SU-DHL-6 (cell line): ENCODE measurements around the gene RAD51D.

ENCODE experiments used
- H2AFZ ChIP-seq: fragments of 200-600 bp; sonication (generic); 2 replicates; pipeline ENCODE4 v1.6.1; 2014; ENCODE audit warnings: low read depth, mild to moderate bottlenecking, moderate library complexity, mixed read lengths, antibody characterized with exemption, low read length; ENCODE audit not compliant: severe bottlenecking
- H3F3A ChIP-seq: fragments of 200-600 bp; shearing (Covaris generic); 2 replicates; pipeline ENCODE4 v1.6.0; 2016; ENCODE audit warnings: antibody characterized with exemption, mild to moderate bottlenecking; ENCODE audit not compliant: insufficient read depth
- H3K27ac ChIP-seq: fragments of 200-600 bp; sonication (generic); 2 replicates; pipeline ENCODE4 v1.5.1; 2016; ENCODE audit warnings: low read depth, mild to moderate bottlenecking, low read length, moderate library complexity, mixed read lengths
- H3K27me3 ChIP-seq: fragments of 200-600 bp; sonication (generic), shearing (Covaris generic); 2 replicates; pipeline ENCODE4 v1.6.0; 2014; ENCODE audit warnings: mild to moderate bottlenecking, low read length
- H3K36me3 ChIP-seq: fragments of 200-600 bp; sonication (generic); 2 replicates; pipeline ENCODE4 v1.6.1; 2014; ENCODE audit warnings: mild to moderate bottlenecking, low read length, mixed read lengths
- H3K4me2 ChIP-seq: fragments of 300-600, 200-600 bp; shearing (Covaris generic), sonication (generic); 2 replicates; pipeline ENCODE4 v1.6.0; 2014; ENCODE audit warnings: low read length, low read depth, mild to moderate bottlenecking; ENCODE audit not compliant: poor library complexity, severe bottlenecking
- H3K4me3 ChIP-seq: fragments of 200-600 bp; sonication (generic); 2 replicates; pipeline ENCODE4 v1.5.1; 2014; ENCODE audit warnings: antibody characterized with exemption, low read length, mild to moderate bottlenecking, mixed read lengths; ENCODE audit not compliant: insufficient read depth, poor library complexity, severe bottlenecking
- H3K79me2 ChIP-seq: fragments of 200-600 bp; sonication (generic); 2 replicates; pipeline ENCODE4 v1.6.1; 2014; ENCODE audit warnings: mild to moderate bottlenecking, low read length, moderate library complexity; ENCODE audit not compliant: insufficient read depth
- H3K9ac ChIP-seq: fragments of 200-600 bp; sonication (generic); 2 replicates; pipeline ENCODE4 v1.7.0; 2014; ENCODE audit warnings: mild to moderate bottlenecking, low read length
- H3K9me2 ChIP-seq: fragments of 200-600 bp; sonication (generic); replicated peaks from 2 replicates; pipeline ENCODE4 v1.6.1; 2014; ENCODE audit warnings: low read length; ENCODE audit not compliant: insufficient read depth
- H3K9me3 ChIP-seq: fragments of 200-600 bp; sonication (generic); 2 replicates; pipeline ENCODE4 v1.6.1; 2014; ENCODE audit warnings: low read length, mixed read lengths; ENCODE audit not compliant: insufficient read depth
- H4K20me1 ChIP-seq: fragments of 200-600 bp; sonication (generic); 2 replicates; pipeline ENCODE4 v1.6.1; 2014; ENCODE audit warnings: low read depth, mild to moderate bottlenecking, antibody characterized with exemption, low read length, moderate library complexity, mixed read lengths
- EZH2phosphoT487 ChIP-seq: fragments of 200-600 bp; sonication (generic), shearing (Covaris generic); conservative IDR thresholded peaks from 2 replicates; pipeline ENCODE4 v1.6.1; 2018; ENCODE audit warnings: mild to moderate bottlenecking, antibody characterized with exemption, low read length, moderate library complexity, mixed read lengths
- TF ChIP-seq, protein P1 (sequence below): fragments of 200-600 bp; sonication (generic); IDR thresholded peaks from one replicate; pipeline ENCODE4 v1.5.1; 2017; ENCODE audit warnings: antibody characterized with exemption, mild to moderate bottlenecking, low read length, moderate library complexity; ENCODE audit not compliant: insufficient read depth, poor library complexity, severe bottlenecking

The RAD51D gene

GRCh38 chr17:35064516-35065215 is 55.0 kb downstream of the RAD51D start:
- Histone ChIP-seq H4K20me1 (no peaks in the 10 kb centered on the region), H3K4me3 (no peak overlapping the region), H3F3A (no peaks in the 10 kb centered on the region), H3K27me3 (no peaks in the 10 kb centered on the region), H3K36me3 (no peaks in the 10 kb centered on the region), H2AFZ (no peak overlapping the region), H3K9me2 (no peaks in the 10 kb centered on the region), H3K79me2 (no peaks in the 10 kb centered on the region), H3K9ac (no peak overlapping the region), H3K4me2 (no peak overlapping the region), H3K27ac (no peak overlapping the region), H3K9me3 (no peaks in the 10 kb centered on the region)
- TF ChIP-seq, protein P1, sequence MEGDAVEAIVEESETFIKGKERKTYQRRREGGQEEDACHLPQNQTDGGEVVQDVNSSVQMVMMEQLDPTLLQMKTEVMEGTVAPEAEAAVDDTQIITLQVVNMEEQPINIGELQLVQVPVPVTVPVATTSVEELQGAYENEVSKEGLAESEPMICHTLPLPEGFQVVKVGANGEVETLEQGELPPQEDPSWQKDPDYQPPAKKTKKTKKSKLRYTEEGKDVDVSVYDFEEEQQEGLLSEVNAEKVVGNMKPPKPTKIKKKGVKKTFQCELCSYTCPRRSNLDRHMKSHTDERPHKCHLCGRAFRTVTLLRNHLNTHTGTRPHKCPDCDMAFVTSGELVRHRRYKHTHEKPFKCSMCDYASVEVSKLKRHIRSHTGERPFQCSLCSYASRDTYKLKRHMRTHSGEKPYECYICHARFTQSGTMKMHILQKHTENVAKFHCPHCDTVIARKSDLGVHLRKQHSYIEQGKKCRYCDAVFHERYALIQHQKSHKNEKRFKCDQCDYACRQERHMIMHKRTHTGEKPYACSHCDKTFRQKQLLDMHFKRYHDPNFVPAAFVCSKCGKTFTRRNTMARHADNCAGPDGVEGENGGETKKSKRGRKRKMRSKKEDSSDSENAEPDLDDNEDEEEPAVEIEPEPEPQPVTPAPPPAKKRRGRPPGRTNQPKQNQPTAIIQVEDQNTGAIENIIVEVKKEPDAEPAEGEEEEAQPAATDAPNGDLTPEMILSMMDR, result no peak

GRCh38 chr17:35063514-35064223 is 56.0 kb downstream of the RAD51D start, which contains the start of gene RFFL:
TSS of gene RFFL (minus strand) at chr17:35063707. CDS start at chr17:35026553, 37,154 bp downstream.
- Histone ChIP-seq H3K4me3 (no peak within 1 kb of the TSS), H3K27ac (no peak within 1 kb of the TSS), H2AFZ (no peak within 1 kb of the TSS), H3K79me2 (no peaks in the 10 kb centered on the region), H3K27me3 (no peaks in the 10 kb centered on the region), H3K4me2 (no peak within 1 kb of the TSS), H3K9me2 (no peaks in the 10 kb centered on the region), H3K9ac (no peak within 1 kb of the TSS), H4K20me1 (no peaks in the 10 kb centered on the region), H3F3A (no peaks in the 10 kb centered on the region), H3K36me3 (no peaks in the 10 kb centered on the region), H3K9me3 (no peaks in the 10 kb centered on the region)
- TF ChIP-seq EZH2phosphoT487, result no peak
- TF ChIP-seq, protein P1, result no peak

DNA sequence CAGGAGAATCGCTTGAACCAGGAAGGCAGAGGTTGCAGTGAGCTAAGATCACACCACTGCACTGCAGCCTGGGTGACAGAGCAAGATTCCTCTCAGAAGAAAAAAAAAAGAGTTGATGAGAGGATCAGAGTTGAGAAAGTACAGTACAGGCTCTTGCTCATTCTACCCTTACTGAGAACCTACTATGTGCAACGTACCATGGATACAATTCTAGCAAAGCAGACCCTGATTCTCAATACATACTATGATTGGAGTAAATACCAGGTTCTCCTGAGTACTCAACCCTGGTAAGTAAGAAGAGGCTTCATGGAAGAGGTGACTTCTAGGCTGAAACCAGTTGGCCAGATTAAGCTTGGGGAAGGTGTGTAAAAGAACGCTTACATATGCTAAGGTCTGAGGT is 57.4 kb downstream of the RAD51D start:
- Histone ChIP-seq H3K9me3 (no peaks in the 10 kb centered on the region), H3K4me2 (no peak overlapping the region), H3K79me2 (no peaks in the 10 kb centered on the region), H3K27me3 (no peaks in the 10 kb centered on the region), H3K27ac (no peak overlapping the region), H3F3A (no peaks in the 10 kb centered on the region), H3K36me3 (no peaks in the 10 kb centered on the region), H3K9ac (no peak overlapping the region), H4K20me1 (no peaks in the 10 kb centered on the region), H3K4me3 (no peak overlapping the region), H2AFZ (no peak overlapping the region), H3K9me2 (no peaks in the 10 kb centered on the region)
- TF ChIP-seq, protein P1, result no peak
- no peak for TF ChIP-seq EZH2phosphoT487
